ENCODE data around the gene STXBP6. TPM values are rescaled to one million over a fixed set of nuclear protein-coding genes. Genes with fewer than 3 reads are reported as not detected.

The STXBP6 gene
- total and polyA plus RNA-seq, 2 of the 13 experiments (the other 11 are each of a cell fraction or from before 2014, with no cell fraction given): 35.3 to 42.8 TPM

GRCh38 chr14:24818058-24818822, 231.7 kb downstream of the STXBP6 start (continued):
- peak; percentile 67; the same call in 1 of the 2 replicates for TF ChIP-seq ZNF317 (CRISPR knock-in tag; IDR thresholded peaks at IDR 0.05)
- no peak for TF ChIP-seq ZNF597 (CRISPR knock-in tag; IDR thresholded peaks at IDR 0.05)
- TF ChIP-seq SIN3A (IDR thresholded peaks at IDR 0.05; ENCODE audit: borderline replicate concordance, low read depth, low read length): no peak
- TF ChIP-seq SMAD3 (CRISPR knock-in tag; IDR thresholded peaks at IDR 0.05): no peak; the same call in 1 of the 2 replicates
- TF ChIP-seq ASH2L (IDR thresholded peaks at IDR 0.05; ENCODE audit: insufficient read length, low read depth, low read length): peak; percentile 99
- no peak for TF ChIP-seq CENPBD1 (CRISPR knock-in tag; IDR thresholded peaks at IDR 0.05; ENCODE audit: borderline replicate concordance, low read depth)
- no peak for TF ChIP-seq ZSCAN20 (CRISPR knock-in tag; IDR thresholded peaks at IDR 0.05; ENCODE audit: borderline replicate concordance)
- peak; percentile 53 for TF ChIP-seq ZNF331 (CRISPR knock-in tag; IDR thresholded peaks at IDR 0.05)
- peak; percentile 81; the same call in 1 of the 2 replicates for TF ChIP-seq TSC22D2 (CRISPR knock-in tag; IDR thresholded peaks at IDR 0.05; ENCODE audit: borderline replicate concordance)
- TF ChIP-seq ZNF660 (CRISPR knock-in tag; IDR thresholded peaks at IDR 0.05; ENCODE audit: borderline replicate concordance, low read depth): peak; percentile 45; the same call in 1 of the 2 replicates
- peak; percentile 29; the same call in 1 of the 2 replicates for TF ChIP-seq THAP7 (CRISPR knock-in tag; IDR thresholded peaks at IDR 0.05)
- TF ChIP-seq MYNN (CRISPR knock-in tag; IDR thresholded peaks at IDR 0.05; ENCODE audit: low read depth): no peak; the same call in none of the 2 replicates
- peak; percentile 74 for TF ChIP-seq PBX2 (CRISPR knock-in tag; IDR thresholded peaks at IDR 0.05)
- peak; percentile 32 for TF ChIP-seq HES4 (CRISPR knock-in tag; IDR thresholded peaks at IDR 0.05; ENCODE audit: borderline replicate concordance)
- TF ChIP-seq AKAP8 (CRISPR knock-in tag; IDR thresholded peaks at IDR 0.05): peak; percentile 82
- TF ChIP-seq CBX1 (IDR thresholded peaks at IDR 0.05; ENCODE audit: low read depth): peak; percentile 83
- peak; percentile 82; the same call in 1 of the 2 replicates for TF ChIP-seq ZNF768 (CRISPR knock-in tag; IDR thresholded peaks at IDR 0.05)
- no peak for TF ChIP-seq NFE2L1 (CRISPR knock-in tag; IDR thresholded peaks at IDR 0.05; ENCODE audit: borderline replicate concordance)
- TF ChIP-seq MTERF4 (CRISPR knock-in tag; IDR thresholded peaks at IDR 0.05): peak; percentile 72; the same call in 1 of the 2 replicates
- TF ChIP-seq ONECUT2 (CRISPR knock-in tag; IDR thresholded peaks at IDR 0.05): peak; percentile 63; the same call in 1 of the 2 replicates
- TF ChIP-seq ZFYVE20 (CRISPR knock-in tag; IDR thresholded peaks at IDR 0.05; ENCODE audit: borderline replicate concordance, low read depth): 0 out of 2 replicates have a peak, but pooled peaks have one; percentile 54

All from HepG2 (cell line).